HepG2 (cell line): ENCODE measurements around the gene CTDSP2. TPM values are rescaled to one million over a fixed set of nuclear protein-coding genes. Genes with fewer than 3 reads are reported as not detected.

Experiments
- ELF1 ChIP-seq: sonication (generic); formaldehyde crosslinking; IDR thresholded peaks from 2 replicates; pipeline ENCODE4 v1.4.0; 2020; ENCODE audit warnings: missing genetic modification reagents
- HNRNPLL ChIP-seq: fragments of 200-400 bp; formaldehyde crosslinking; IDR thresholded peaks from 2 replicates; pipeline ENCODE4 v1.6.1; 2017; ENCODE audit warnings: mild to moderate bottlenecking, low read depth, low read length; ENCODE audit not compliant: poor library complexity, severe bottlenecking
- SETDB1 ChIP-seq: sonication (generic); formaldehyde crosslinking; IDR thresholded peaks from 2 replicates; pipeline ENCODE4 v1.5.1; 2020; ENCODE audit warnings: missing genetic modification reagents, mild to moderate bottlenecking, borderline replicate concordance
- ZNF451 ChIP-seq: sonication (generic); formaldehyde crosslinking; IDR thresholded peaks from 2 replicates; pipeline ENCODE4 v1.5.0; 2020; ENCODE audit warnings: mild to moderate bottlenecking, missing genetic modification reagents
- polyA plus RNA-seq, 8 experiments: library from polyadenylated mRNA; depleted of rRNA in 3 of 8; stranded (reverse) in 7 of 8; unstranded in 1 of 8; fragments of >200 nt; fragmentation: Illumina TruSeq in 4 of 8; extraction: Trizol in 4 of 8; gene quantifications; 2 replicates each; pipeline versions ENCODE4 v1.2.1 to v1.2.3, GENCODE V29; 2011 to 2016; ENCODE audit warnings: low read depth in 4 of 8, missing spikeins in 1 of 8, mixed read lengths in 1 of 8; ENCODE audit not compliant: insufficient read depth in 1 of 8
- total RNA-seq, 5 experiments: library from RNA; depleted of rRNA; stranded (reverse); fragments of >200 nt; fragmentation: Illumina TruSeq; extraction: Trizol; gene quantifications; 2 replicates each; pipeline ENCODE4 v1.2.3, GENCODE V29; 2016; ENCODE audit warnings: low read depth in 1 of 5
- TF ChIP-seq, protein P1 (sequence below), 2 experiments: IDR thresholded peaks; 2 replicates each; pipeline ENCODE4 v1.6.1; 2011 to 2012; ENCODE audit warnings: low read length in 2 of 2, borderline replicate concordance in 1 of 2, low read depth in 1 of 2, mild to moderate bottlenecking in 1 of 2, moderate library complexity in 1 of 2
- TF ChIP-seq, protein P2 (sequence below): sonication (generic); formaldehyde crosslinking; IDR thresholded peaks from 2 replicates; pipeline ENCODE4 v1.5.0; 2020; ENCODE audit warnings: missing genetic modification reagents
- TF ChIP-seq, protein P3 (sequence below): sonication (generic); formaldehyde crosslinking; IDR thresholded peaks from 2 replicates; pipeline ENCODE4 v1.5.1; 2020; ENCODE audit warnings: mild to moderate bottlenecking, moderate library complexity, missing genetic modification reagents
- TF ChIP-seq, protein P4 (sequence below): sonication (generic); formaldehyde crosslinking; IDR thresholded peaks from 2 replicates; pipeline ENCODE4 v1.8.0; 2022; ENCODE audit warnings: mild to moderate bottlenecking, missing genetic modification reagents; ENCODE audit not compliant: insufficient replicate concordance

Gene CTDSP2
- total and polyA plus RNA-seq, 2 of the 13 experiments (the other 11 are each of a cell fraction or from before 2014, with no cell fraction given): 38.1 to 82.5 TPM

DNA sequence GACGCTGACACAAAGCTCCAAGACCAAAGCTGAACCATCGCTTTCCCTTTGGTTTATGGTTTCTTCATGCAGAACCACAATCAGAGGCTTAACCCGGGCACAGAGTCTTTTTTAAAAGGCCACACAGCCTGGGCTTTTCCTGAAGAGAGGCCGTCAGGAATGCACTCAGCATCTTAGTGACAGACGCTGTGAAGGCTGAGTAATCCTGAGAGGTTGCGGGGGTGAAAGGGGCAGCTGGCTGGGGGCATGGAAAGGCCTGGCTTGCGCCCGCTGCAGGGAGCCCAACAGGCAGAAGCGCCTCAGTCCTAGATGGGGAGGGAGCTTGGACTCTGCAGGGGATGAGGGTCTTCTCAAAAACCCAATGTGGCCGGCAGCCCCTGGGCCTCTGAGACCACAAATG is 13.6 kb downstream of the CTDSP2 start (continued):
- TF ChIP-seq HNRNPLL (no peak), SETDB1 (CRISPR knock-in tag) (no peak), ELF1 (no peak), ZNF451 (CRISPR knock-in tag) (no peak)
- TF ChIP-seq, protein P1, sequence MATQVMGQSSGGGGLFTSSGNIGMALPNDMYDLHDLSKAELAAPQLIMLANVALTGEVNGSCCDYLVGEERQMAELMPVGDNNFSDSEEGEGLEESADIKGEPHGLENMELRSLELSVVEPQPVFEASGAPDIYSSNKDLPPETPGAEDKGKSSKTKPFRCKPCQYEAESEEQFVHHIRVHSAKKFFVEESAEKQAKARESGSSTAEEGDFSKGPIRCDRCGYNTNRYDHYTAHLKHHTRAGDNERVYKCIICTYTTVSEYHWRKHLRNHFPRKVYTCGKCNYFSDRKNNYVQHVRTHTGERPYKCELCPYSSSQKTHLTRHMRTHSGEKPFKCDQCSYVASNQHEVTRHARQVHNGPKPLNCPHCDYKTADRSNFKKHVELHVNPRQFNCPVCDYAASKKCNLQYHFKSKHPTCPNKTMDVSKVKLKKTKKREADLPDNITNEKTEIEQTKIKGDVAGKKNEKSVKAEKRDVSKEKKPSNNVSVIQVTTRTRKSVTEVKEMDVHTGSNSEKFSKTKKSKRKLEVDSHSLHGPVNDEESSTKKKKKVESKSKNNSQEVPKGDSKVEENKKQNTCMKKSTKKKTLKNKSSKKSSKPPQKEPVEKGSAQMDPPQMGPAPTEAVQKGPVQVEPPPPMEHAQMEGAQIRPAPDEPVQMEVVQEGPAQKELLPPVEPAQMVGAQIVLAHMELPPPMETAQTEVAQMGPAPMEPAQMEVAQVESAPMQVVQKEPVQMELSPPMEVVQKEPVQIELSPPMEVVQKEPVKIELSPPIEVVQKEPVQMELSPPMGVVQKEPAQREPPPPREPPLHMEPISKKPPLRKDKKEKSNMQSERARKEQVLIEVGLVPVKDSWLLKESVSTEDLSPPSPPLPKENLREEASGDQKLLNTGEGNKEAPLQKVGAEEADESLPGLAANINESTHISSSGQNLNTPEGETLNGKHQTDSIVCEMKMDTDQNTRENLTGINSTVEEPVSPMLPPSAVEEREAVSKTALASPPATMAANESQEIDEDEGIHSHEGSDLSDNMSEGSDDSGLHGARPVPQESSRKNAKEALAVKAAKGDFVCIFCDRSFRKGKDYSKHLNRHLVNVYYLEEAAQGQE (IDR thresholded peaks at IDR 0.05; ENCODE audit: borderline replicate concordance in 1 of 2, low read depth in 1 of 2, low read length in 2 of 2): no peak
- TF ChIP-seq, protein P2, sequence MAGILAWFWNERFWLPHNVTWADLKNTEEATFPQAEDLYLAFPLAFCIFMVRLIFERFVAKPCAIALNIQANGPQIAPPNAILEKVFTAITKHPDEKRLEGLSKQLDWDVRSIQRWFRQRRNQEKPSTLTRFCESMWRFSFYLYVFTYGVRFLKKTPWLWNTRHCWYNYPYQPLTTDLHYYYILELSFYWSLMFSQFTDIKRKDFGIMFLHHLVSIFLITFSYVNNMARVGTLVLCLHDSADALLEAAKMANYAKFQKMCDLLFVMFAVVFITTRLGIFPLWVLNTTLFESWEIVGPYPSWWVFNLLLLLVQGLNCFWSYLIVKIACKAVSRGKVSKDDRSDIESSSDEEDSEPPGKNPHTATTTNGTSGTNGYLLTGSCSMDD (CRISPR knock-in tag): no peak
- TF ChIP-seq, protein P3, sequence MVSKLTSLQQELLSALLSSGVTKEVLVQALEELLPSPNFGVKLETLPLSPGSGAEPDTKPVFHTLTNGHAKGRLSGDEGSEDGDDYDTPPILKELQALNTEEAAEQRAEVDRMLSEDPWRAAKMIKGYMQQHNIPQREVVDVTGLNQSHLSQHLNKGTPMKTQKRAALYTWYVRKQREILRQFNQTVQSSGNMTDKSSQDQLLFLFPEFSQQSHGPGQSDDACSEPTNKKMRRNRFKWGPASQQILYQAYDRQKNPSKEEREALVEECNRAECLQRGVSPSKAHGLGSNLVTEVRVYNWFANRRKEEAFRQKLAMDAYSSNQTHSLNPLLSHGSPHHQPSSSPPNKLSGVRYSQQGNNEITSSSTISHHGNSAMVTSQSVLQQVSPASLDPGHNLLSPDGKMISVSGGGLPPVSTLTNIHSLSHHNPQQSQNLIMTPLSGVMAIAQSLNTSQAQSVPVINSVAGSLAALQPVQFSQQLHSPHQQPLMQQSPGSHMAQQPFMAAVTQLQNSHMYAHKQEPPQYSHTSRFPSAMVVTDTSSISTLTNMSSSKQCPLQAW (CRISPR knock-in tag): no peak
- TF ChIP-seq, protein P4, sequence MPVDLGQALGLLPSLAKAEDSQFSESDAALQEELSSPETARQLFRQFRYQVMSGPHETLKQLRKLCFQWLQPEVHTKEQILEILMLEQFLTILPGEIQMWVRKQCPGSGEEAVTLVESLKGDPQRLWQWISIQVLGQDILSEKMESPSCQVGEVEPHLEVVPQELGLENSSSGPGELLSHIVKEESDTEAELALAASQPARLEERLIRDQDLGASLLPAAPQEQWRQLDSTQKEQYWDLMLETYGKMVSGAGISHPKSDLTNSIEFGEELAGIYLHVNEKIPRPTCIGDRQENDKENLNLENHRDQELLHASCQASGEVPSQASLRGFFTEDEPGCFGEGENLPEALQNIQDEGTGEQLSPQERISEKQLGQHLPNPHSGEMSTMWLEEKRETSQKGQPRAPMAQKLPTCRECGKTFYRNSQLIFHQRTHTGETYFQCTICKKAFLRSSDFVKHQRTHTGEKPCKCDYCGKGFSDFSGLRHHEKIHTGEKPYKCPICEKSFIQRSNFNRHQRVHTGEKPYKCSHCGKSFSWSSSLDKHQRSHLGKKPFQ (CRISPR knock-in tag): no peak
